GM12892 (cell line): Measurements from ENCODE around the gene LRRC36.

Experiments used
- POLR2A ChIP-seq: IDR thresholded peaks from 2 replicates; pipeline ENCODE4 v1.6.1; 2011; ENCODE audit warnings: low read depth, low read length, control low read depth
- POLR2AphosphoS5 ChIP-seq: IDR thresholded peaks from 2 replicates; pipeline ENCODE4 v1.6.1; 2011; ENCODE audit warnings: low read depth, low read length, control low read depth

- no peak for TF ChIP-seq POLR2AphosphoS5
- no peak for TF ChIP-seq POLR2A
Measured at GRCh38 chr16:67432506-67432890, 105.9 kb downstream of the LRRC36 start.
